ENCODE results near the gene NME3.

NME3 gene

DNA sequence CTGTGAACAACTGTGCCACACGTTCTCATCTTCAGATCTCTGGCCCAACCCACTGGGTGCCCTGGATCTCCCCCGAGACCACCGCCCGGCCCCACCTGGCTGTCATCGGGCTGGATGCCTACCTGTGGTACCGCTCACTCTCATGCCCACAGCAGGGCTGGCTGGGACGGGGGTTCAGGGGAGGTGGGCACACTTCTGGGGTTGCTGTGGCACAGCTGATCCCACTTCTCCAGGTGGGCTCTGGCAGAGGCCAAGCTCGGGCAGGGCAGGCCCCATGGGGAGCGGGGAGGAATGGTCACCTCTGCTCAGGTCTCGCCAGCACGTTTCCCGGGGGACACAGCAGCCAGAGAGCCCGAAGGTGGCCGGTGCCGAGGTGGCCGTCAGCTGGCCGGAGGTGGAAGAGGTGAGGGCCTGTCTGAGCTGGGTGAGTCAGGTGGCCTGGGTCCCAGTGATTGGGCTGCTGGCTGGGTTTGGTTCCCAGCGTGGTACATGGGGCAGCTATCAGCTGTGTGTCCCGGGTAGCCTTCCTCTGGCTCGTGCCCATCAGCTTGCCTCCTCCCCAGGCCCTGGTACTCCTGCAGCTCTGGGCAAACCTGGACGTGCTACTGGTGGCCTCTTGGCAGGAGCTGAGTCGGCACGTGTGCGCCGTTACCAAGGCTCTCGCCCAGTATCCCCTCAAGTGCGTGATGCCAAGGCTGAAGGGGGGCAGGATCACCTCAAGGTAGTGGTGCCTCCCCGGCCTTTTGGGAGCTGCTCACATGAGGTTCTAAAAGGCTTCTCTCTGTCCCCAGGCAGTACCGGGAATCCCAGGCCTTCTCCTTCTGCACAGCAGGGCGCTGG lies 3.9 kb upstream of the NME3 start:
- CTCF ChIA-PET, result interaction anchor here (0.7 to 0.9 kb wide), 2 partner anchors 10 to 43 kb away, joined by 3 read pairs; no protein-coding TSS in a partner anchor
- no peak for DNase-seq (ENCODE audit: extremely low spot score)
- POLR2A ChIA-PET, result no interaction called here
- TF ChIP-seq, protein P1, sequence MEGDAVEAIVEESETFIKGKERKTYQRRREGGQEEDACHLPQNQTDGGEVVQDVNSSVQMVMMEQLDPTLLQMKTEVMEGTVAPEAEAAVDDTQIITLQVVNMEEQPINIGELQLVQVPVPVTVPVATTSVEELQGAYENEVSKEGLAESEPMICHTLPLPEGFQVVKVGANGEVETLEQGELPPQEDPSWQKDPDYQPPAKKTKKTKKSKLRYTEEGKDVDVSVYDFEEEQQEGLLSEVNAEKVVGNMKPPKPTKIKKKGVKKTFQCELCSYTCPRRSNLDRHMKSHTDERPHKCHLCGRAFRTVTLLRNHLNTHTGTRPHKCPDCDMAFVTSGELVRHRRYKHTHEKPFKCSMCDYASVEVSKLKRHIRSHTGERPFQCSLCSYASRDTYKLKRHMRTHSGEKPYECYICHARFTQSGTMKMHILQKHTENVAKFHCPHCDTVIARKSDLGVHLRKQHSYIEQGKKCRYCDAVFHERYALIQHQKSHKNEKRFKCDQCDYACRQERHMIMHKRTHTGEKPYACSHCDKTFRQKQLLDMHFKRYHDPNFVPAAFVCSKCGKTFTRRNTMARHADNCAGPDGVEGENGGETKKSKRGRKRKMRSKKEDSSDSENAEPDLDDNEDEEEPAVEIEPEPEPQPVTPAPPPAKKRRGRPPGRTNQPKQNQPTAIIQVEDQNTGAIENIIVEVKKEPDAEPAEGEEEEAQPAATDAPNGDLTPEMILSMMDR (IDR thresholded peaks at IDR 0.05; ENCODE audit: control extremely low read depth, extremely low read depth, low read depth, missing control alignments), result no peak

DNA sequence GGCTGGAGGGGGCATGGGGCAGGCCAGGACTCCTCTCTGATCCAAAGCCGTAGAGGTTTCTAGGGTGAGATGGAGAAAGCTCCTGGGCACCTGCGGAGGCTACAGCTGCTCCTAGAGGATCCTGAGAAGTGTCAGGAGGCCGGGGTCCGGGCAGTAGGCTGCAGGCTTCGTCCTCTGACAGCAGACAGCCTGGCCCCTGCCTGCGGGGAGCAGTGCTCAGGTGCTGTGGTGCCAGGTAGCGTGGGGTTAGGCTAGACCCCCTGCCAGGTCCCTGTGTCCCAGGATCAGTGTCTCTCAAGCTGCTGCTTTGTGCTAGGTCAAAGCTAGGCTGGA lies 3.1 kb upstream of the NME3 start:
- DNase-seq (ENCODE audit: extremely low spot score), result no peak
- CTCF ChIA-PET, result interaction anchor here (0.7 to 1.4 kb wide), 4 partner anchors 8 to 42 kb away, joined by 3 to 17 read pairs (median 6); partner anchors contain the start of genes NUBP2 and SPSB3
- POLR2A ChIA-PET, result interaction anchor here (0.9 kb wide), 1 partner anchor 190 kb away, joined by 3 read pairs; the partner anchor contains the start of gene RPS2
- TF ChIP-seq, protein P1 (IDR thresholded peaks at IDR 0.05; ENCODE audit: control extremely low read depth, extremely low read depth, low read depth, missing control alignments), result no peak

DNA sequence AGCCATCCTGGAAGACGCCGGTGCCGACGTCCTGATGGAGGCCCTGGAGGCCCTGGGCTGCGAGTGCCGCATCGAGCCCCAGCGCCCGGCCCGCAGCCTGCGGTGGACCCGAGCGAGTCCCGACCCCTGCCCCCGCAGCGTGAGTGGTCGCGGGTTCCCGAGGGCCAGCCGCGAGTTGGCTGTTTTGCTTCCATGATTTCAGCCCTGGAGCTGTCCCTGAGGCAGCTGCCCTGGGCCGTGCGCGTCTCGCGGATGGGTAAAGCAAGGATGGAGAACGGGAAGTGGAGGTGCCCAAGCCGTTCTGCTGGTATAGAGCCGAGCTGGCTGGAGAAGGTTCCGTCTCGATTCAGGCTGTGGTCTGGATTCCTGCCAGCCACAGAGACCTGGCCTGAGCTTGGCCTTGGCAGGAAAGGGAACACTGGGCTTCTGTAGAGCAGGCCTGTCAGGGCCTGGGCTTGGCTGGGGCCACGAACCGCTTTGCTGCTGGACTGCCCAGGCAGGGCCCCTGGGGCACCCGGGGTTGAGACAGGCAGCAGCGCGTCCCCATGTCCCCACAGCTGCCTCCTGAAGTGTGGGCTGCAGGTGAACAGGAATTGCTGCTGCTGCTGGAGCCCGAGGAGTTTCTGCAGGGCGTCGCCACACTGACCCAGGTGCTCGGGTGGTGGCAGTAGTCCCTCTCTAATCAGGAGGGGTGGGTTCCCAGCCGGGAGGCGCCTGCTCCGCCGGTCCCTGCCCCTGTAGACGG lies 2.5 kb upstream of the NME3 start:
- ChIA-PET CTCF (interaction anchor here (0.7 to 2.7 kb wide), 6 partner anchors 8 to 167 kb away, joined by 3 to 17 read pairs (median 6); partner anchors contain the start of genes MAPK8IP3, NUBP2 and SPSB3), POLR2A (interaction anchor here (0.9 to 1.0 kb wide), 2 partner anchors 72 to 191 kb away, joined by 3 to 5 read pairs; partner anchors contain the start of gene RPS2)
- TF ChIP-seq, protein P1 (IDR thresholded peaks at IDR 0.05; ENCODE audit: control extremely low read depth, extremely low read depth, low read depth, missing control alignments), result no peak
- no peak for DNase-seq (ENCODE audit: extremely low spot score)

DNA sequence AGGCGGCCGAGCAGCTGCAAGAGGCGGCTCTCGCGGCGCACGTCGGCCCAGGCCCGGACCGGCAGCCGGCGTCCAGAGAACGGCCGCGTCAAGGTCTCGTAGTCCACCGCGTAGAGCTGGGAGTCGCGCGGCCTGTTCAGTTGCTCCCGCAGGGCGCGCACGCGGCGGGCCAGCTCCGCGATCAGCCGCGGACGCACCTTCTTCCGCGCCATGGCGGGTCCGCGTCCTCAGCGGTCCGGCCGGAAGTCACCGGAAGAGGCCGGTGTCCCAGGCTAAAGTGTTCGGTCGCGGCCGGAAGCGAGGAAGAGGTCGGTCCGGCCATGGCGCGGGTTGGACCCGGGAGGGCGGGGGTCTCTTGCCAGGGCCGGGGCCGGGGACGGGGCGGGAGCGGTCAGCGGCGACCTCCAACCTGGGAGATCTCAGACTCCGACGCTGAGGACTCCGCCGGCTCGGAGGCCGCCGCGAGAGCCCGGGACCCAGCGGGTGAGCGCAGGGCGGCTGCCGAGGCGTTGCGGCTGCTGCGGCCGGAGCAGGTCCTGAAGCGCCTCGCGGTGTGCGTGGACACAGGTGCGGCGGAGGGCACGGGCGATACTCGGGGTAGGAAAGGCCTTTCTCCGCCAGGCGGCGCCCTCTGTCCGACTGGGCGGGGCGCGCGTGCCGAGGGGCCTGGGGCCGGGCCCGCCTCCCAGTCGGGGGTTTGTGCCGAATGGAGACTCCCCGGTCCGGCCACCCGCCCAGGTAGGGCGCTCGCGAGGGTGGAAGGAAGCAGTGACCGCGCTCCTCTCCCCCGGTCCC lies 1.8 kb upstream of the NME3 start, which contains the start of gene MRPS34:
Gene MRPS34 (minus strand): TSS at position 227 of the 795 bp plus-strand sequence. CDS start 15 bp downstream, at position 212.
- CTCF ChIA-PET, result interaction anchor here (1.0 to 2.7 kb wide), 7 partner anchors 8 to 156 kb away, joined by 3 to 17 read pairs (median 9); partner anchors contain the start of genes MAPK8IP3, NUBP2 and SPSB3
- TF ChIP-seq, protein P1 (IDR thresholded peaks at IDR 0.05; ENCODE audit: control extremely low read depth, extremely low read depth, low read depth, missing control alignments), result peak; percentile 84
- DNase-seq (ENCODE audit: extremely low spot score), result peak; percentile 88
- POLR2A ChIA-PET, result interaction anchor here (0.9 to 2.4 kb wide), 3 partner anchors 10 to 192 kb away, joined by 3 to 11 read pairs (median 5); partner anchors contain the start of genes NUBP2, RPS2 and SPSB3

DNA sequence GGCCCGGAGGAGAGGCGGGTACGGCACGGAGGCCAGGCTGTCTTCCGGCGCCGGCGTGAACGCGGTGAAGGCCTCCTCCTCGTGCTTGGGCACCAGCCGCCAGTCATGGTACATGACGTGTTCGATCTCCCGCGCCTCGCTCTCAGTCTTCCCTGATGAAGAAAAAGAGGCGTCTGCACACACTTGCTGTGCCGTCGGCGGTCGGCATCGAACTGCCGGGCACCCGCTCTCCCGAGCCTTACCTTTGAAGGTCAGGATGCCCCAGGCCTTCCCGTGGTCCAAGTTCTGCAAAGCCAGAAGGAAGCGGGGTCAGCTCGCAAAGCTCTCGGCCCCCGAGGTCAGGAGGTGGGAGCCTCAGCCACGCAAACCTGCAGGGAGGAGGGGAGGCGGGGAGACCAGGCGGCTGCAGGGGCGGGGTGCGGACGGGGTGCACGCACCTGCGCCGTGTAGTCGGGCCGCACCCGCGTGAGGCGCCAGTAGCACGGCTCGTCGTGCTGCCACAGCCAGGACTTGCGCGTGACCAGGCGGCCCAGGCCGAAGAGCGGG lies 1.1 kb upstream of the NME3 start, which contains the start of gene EME2:
Gene EME2 (plus strand): TSS at position 449 of the 546 bp plus-strand sequence. CDS start 418 bp downstream, outside the sequence.
- POLR2A ChIA-PET, result interaction anchor here (2.4 kb wide), 1 partner anchor 11 kb away, joined by 11 read pairs; the partner anchor contains the start of genes NUBP2 and SPSB3

More for the DNA sequence above, 1.1 kb upstream of the NME3 start, which contains the start of gene EME2:
- TF ChIP-seq, protein P1 (IDR thresholded peaks at IDR 0.05; ENCODE audit: control extremely low read depth, extremely low read depth, low read depth, missing control alignments), result no peak
- CTCF ChIA-PET, result interaction anchor here (1.0 to 2.7 kb wide), 5 partner anchors 9 to 157 kb away, joined by 3 to 15 read pairs (median 4); partner anchors contain the start of genes MAPK8IP3, NUBP2 and SPSB3
- DNase-seq (ENCODE audit: extremely low spot score), result no peak

Measured in GM10248 (cell line).